Endothelial cell of umbilical vein (primary cell): Measurements from ENCODE around the gene CDH22.

Experiments
- GATA2 ChIP-seq: IDR thresholded peaks from 2 replicates; pipeline ENCODE4 v1.7.0; 2011; ENCODE audit warnings: low read depth, mild to moderate bottlenecking, moderate library complexity, mixed read lengths, low read length; ENCODE audit not compliant: insufficient read length, insufficient read depth
- JUN ChIP-seq: IDR thresholded peaks from 2 replicates; pipeline ENCODE4 v1.6.1; 2011; ENCODE audit warnings: borderline replicate concordance, low read depth; ENCODE audit not compliant: insufficient read length, insufficient read depth
- POLR2A ChIP-seq: IDR thresholded peaks from 2 replicates; pipeline ENCODE4 v1.6.1; 2012; ENCODE audit warnings: low read depth, mild to moderate bottlenecking, control low read depth, low read length
- POLR2AphosphoS5 ChIP-seq: IDR thresholded peaks from 2 replicates; pipeline ENCODE4 v1.6.1; 2012; ENCODE audit warnings: low read depth, mild to moderate bottlenecking, control low read depth, low read length, moderate library complexity; ENCODE audit not compliant: insufficient read depth
- TF ChIP-seq, protein P1 (sequence below), 2 donors: IDR thresholded peaks; 1 replicate in 1 of 2; 2 replicates in 1 of 2; pipeline ENCODE4 v1.5.1; 2011; ENCODE audit warnings: low read length in 2 of 2, mild to moderate bottlenecking in 2 of 2, moderate library complexity in 2 of 2, control low read depth in 1 of 2, inconsistent platforms in 1 of 2, low read depth in 1 of 2; ENCODE audit not compliant: insufficient read depth in 1 of 2; ENCODE audit errors: extremely low read depth in 1 of 2
- TF ChIP-seq, protein P2 (sequence below): IDR thresholded peaks from 2 replicates; pipeline ENCODE4 v1.6.1; 2011; ENCODE audit not compliant: insufficient read depth, insufficient read length

DNA sequence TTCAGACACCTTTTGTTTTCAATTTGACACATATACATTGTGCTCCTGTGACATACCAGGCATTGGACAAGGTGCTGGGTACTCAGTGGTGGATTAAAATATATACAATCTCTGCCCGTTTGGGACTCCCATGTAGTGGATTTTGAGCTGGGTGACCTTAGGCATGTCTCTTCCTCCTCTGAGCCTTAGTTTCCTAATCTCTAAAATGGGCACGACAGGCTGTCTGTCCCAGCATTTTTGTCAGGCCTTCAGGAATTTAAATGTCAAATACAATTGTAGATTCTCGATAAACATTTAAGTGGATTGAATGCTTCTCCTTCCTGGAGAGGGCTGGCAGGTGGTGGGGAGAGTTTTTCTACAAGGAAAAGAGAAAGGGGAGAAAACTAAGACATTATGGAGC, 22.6 kb downstream of the CDH22 start:
- TF ChIP-seq, protein P1, sequence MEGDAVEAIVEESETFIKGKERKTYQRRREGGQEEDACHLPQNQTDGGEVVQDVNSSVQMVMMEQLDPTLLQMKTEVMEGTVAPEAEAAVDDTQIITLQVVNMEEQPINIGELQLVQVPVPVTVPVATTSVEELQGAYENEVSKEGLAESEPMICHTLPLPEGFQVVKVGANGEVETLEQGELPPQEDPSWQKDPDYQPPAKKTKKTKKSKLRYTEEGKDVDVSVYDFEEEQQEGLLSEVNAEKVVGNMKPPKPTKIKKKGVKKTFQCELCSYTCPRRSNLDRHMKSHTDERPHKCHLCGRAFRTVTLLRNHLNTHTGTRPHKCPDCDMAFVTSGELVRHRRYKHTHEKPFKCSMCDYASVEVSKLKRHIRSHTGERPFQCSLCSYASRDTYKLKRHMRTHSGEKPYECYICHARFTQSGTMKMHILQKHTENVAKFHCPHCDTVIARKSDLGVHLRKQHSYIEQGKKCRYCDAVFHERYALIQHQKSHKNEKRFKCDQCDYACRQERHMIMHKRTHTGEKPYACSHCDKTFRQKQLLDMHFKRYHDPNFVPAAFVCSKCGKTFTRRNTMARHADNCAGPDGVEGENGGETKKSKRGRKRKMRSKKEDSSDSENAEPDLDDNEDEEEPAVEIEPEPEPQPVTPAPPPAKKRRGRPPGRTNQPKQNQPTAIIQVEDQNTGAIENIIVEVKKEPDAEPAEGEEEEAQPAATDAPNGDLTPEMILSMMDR (IDR thresholded peaks at IDR 0.05; ENCODE audit: extremely low read depth in 1 of 2, insufficient read depth in 1 of 2, low read depth in 1 of 2, low read length in 2 of 2) = no peak
- TF ChIP-seq POLR2AphosphoS5 = no peak
- TF ChIP-seq POLR2A = no peak
- TF ChIP-seq JUN = no peak
- TF ChIP-seq GATA2 = no peak
- TF ChIP-seq, protein P2, sequence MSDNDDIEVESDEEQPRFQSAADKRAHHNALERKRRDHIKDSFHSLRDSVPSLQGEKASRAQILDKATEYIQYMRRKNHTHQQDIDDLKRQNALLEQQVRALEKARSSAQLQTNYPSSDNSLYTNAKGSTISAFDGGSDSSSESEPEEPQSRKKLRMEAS = no peak
